DOHH2 (cell line): ENCODE results near the gene FAM171A1.

ENCODE experiments used
- EZH2phosphoT487 ChIP-seq: fragments of 200-600 bp; sonication (generic); IDR thresholded peaks from 2 replicates; pipeline ENCODE4 v1.6.1; 2017; ENCODE audit warnings: borderline replicate concordance, mild to moderate bottlenecking, antibody characterized with exemption, low read length, moderate library complexity, mixed read lengths
- TF ChIP-seq, protein P1 (sequence below): fragments of 200-600 bp; sonication (generic); IDR thresholded peaks from one replicate; pipeline ENCODE4 v1.5.1; 2014; ENCODE audit warnings: antibody characterized with exemption, mild to moderate bottlenecking, low read depth, low read length; ENCODE audit not compliant: poor library complexity, severe bottlenecking

DNA sequence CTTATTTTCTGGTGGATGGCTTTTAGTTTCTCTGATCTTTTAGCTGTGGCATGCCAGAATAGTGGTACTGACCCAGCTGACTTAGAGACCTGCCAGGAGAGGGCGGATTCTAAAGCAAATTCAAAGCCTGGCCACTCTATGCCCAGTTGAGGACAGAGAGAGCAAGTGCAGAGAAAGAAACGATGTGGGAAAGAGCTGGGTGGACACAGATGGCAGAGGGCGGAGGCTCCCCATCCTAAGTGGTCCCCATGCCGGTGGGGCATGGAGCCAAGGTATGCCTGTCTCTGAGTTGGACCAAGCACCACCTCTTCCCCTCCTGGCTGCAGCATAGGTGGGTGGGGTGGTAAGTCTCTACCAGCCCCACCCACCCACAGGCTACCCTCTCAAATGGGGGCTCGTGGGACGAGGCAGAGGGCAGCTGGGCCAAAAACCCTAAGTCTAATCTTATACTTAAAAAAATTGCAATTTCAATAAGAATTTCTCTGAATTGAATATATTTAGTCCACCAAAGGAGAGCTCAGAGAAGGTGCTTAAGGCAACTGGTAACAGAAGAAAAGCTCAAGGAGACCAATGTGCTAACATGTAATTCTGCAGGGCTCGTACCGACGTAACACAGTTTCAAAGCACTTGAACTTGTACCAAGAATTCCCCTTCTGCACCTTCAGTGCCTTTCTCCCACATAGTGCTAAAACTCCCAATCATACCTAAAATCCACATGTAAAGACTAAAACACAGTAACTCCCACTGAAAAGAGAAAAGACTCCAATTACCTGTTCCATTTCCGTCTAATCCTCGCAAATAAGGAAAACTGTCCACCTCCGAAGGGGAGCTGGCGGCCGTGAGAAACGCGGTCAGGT lies 116.9 kb downstream of the FAM171A1 start:
- TF ChIP-seq, protein P1, sequence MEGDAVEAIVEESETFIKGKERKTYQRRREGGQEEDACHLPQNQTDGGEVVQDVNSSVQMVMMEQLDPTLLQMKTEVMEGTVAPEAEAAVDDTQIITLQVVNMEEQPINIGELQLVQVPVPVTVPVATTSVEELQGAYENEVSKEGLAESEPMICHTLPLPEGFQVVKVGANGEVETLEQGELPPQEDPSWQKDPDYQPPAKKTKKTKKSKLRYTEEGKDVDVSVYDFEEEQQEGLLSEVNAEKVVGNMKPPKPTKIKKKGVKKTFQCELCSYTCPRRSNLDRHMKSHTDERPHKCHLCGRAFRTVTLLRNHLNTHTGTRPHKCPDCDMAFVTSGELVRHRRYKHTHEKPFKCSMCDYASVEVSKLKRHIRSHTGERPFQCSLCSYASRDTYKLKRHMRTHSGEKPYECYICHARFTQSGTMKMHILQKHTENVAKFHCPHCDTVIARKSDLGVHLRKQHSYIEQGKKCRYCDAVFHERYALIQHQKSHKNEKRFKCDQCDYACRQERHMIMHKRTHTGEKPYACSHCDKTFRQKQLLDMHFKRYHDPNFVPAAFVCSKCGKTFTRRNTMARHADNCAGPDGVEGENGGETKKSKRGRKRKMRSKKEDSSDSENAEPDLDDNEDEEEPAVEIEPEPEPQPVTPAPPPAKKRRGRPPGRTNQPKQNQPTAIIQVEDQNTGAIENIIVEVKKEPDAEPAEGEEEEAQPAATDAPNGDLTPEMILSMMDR: no peak
- no peak for TF ChIP-seq EZH2phosphoT487
